Keratinocyte (primary cell): ENCODE data around the gene ICE2. TPM values are rescaled to one million over a fixed set of nuclear protein-coding genes. Genes with fewer than 3 reads are reported as not detected.

Source experiments
- DNase-seq: peaks from one replicate; pipeline ENCODE4 v3.0.0-alpha.2; 2011; ENCODE audit warnings: low read depth, missing footprints, low spot score
- FAIRE-seq: peaks from 2 replicates; lab custom pipeline; 2011; peaks lifted over from hg19 to GRCh38; lab: Jason Lieb, UNC
- H2AFZ ChIP-seq: 2 replicates; pipeline ENCODE4 v1.6.0; 2012; ENCODE audit warnings: low read length, control low read depth, inconsistent platforms; ENCODE audit not compliant: control insufficient read depth
- H3K27ac ChIP-seq: 2 replicates; pipeline ENCODE4 v1.5.1; 2011; ENCODE audit warnings: low read length; ENCODE audit not compliant: control insufficient read depth, insufficient read depth
- H3K27me3 ChIP-seq: 3 replicates; pipeline ENCODE4 v1.6.0; 2011; ENCODE audit warnings: low read length; ENCODE audit not compliant: control insufficient read depth, insufficient read depth; ENCODE audit errors: extremely low read depth
- H3K36me3 ChIP-seq, 2 experiments: 2 replicates in 1 of 2; 3 replicates in 1 of 2; pipeline ENCODE4 v1.5.1; 2011; ENCODE audit warnings: low read length in 2 of 2, mild to moderate bottlenecking in 1 of 2; ENCODE audit not compliant: control insufficient read depth in 2 of 2, insufficient read depth in 2 of 2; ENCODE audit errors: extremely low read depth in 1 of 2
- H3K4me1 ChIP-seq: 3 replicates; pipeline ENCODE4 v1.5.1; 2011; ENCODE audit warnings: low read length; ENCODE audit not compliant: control insufficient read depth, insufficient read depth; ENCODE audit errors: extremely low read depth
- H3K4me2 ChIP-seq: 3 replicates; pipeline ENCODE4 v1.6.0; 2011; ENCODE audit warnings: low read depth, low read length; ENCODE audit not compliant: control insufficient read depth, insufficient read depth; ENCODE audit errors: extremely low read depth
- H3K4me3 ChIP-seq, 3 experiments: fragments of 200-600 bp in 1 of 3; sonication (generic) in 1 of 3; 2 replicates in 2 of 3; 3 replicates in 1 of 3; pipeline ENCODE4 v1.5.1; 2011 to 2016; ENCODE audit warnings: low read length in 3 of 3, mild to moderate bottlenecking in 3 of 3, control low read depth in 2 of 3, inconsistent platforms in 1 of 3, low read depth in 1 of 3, mixed read lengths in 1 of 3, mixed run types in 1 of 3, moderate library complexity in 1 of 3; ENCODE audit not compliant: control insufficient read depth in 2 of 3, insufficient read depth in 2 of 3; ENCODE audit errors: extremely low read depth in 1 of 3
- H3K79me2 ChIP-seq: 2 replicates; pipeline ENCODE4 v1.6.0; 2012; ENCODE audit warnings: low read length; ENCODE audit not compliant: control insufficient read depth, insufficient read depth
- H3K9ac ChIP-seq: 3 replicates; pipeline ENCODE4 v1.6.0; 2011; ENCODE audit warnings: low read length; ENCODE audit not compliant: control insufficient read depth, insufficient read depth; ENCODE audit errors: extremely low read depth
- H3K9me1 ChIP-seq: 3 replicates; pipeline ENCODE4 v1.6.0; 2011; ENCODE audit warnings: low read length; ENCODE audit not compliant: control insufficient read depth, insufficient read depth; ENCODE audit errors: extremely low read depth
- H3K9me3 ChIP-seq: 2 replicates; pipeline ENCODE4 v1.5.1; 2012; ENCODE audit warnings: low read depth, low read length; ENCODE audit not compliant: control insufficient read depth
- H4K20me1 ChIP-seq: 3 replicates; pipeline ENCODE4 v1.6.0; 2011; ENCODE audit warnings: low read length; ENCODE audit not compliant: control insufficient read depth, insufficient read depth; ENCODE audit errors: extremely low read depth
- CTCF ChIP-seq, 3 experiments: IDR thresholded peaks in 1 of 3; conservative IDR thresholded peaks in 1 of 3; optimal IDR thresholded peaks in 1 of 3; 2 replicates in 2 of 3; 3 replicates in 1 of 3; pipeline versions ENCODE3 to v1.5.1; 2011; ENCODE audit warnings: low read length in 3 of 3, mild to moderate bottlenecking in 3 of 3, moderate library complexity in 2 of 3, control low read depth in 1 of 3, inconsistent platforms in 1 of 3; ENCODE audit not compliant: insufficient read depth in 2 of 3; ENCODE audit errors: extremely low read depth in 1 of 3
- EZH2 ChIP-seq: IDR thresholded peaks from one replicate; pipeline ENCODE4 v1.6.1; 2012; ENCODE audit warnings: inconsistent platforms, mild to moderate bottlenecking, low read length, moderate library complexity
- dilution Hi-C: fragments of 300-500 bp; cut with MboI; formaldehyde crosslinking; loops from one replicate; pipeline ENCODE4 v1.7.0; 2020; ENCODE audit warnings: low sequenced_read_pairs; ENCODE audit not compliant: extremely low pct_ligation_motif_present
- polyA plus RNA-seq, 5 experiments: library from polyadenylated mRNA; depleted of rRNA in 3 of 5; stranded (reverse) in 3 of 5; stranded (forward) in 1 of 5; unstranded in 1 of 5; fragments of >200 nt; gene quantifications; 1 replicate in 1 of 5; 2 replicates in 3 of 5; 3 replicates in 1 of 5; pipeline versions ENCODE4 v1.2.1 to v1.2.3, GENCODE V29; 2011 to 2012; ENCODE audit warnings: missing spikeins in 2 of 5, low read depth in 1 of 5, low replicate concordance in 1 of 5

Gene ICE2
- polyA plus RNA-seq, 1 donor (not counting 4 experiments of a cell fraction or from before 2014, with no cell fraction given), result 34.1 TPM

GRCh38 chr15:60473135-60473534 lies 5.8 kb downstream of the ICE2 start:
- Histone ChIP-seq H3K79me2 (peaks cover 48% of the 10 kb centered on the region), H3K9ac (no peak overlapping the region), H3K4me1 (peaks cover 25% of the 10 kb centered on the region), H3K27me3 (no peaks in the 10 kb centered on the region), H3K36me3 (peaks cover 2 to 8% of the 10 kb centered on the region in 2 experiments), H3K9me3 (no peaks in the 10 kb centered on the region), H3K4me3 (no peak overlapping the region), H2AFZ (no peak overlapping the region), H3K4me2 (no peak overlapping the region), H3K9me1 (no peaks in the 10 kb centered on the region), H4K20me1 (no peaks in the 10 kb centered on the region), H3K27ac (no peak overlapping the region)
- TF ChIP-seq EZH2, result no peak
- dilution Hi-C loops, result no loop called here
- DNase-seq (no peak), FAIRE-seq (no peak)

GRCh38 chr15:60471314-60471713 lies 7.6 kb downstream of the ICE2 start:
- no peaks in the 10 kb centered on the region for H3K9me1 ChIP-seq
- H3K36me3 ChIP-seq, result peaks cover 2 to 3% of the 10 kb centered on the region in 2 experiments
- FAIRE-seq, result no peak
- peaks cover 9% of the 10 kb centered on the region for H3K4me1 ChIP-seq
- no peak overlapping the region for H3K4me2 ChIP-seq
- TF ChIP-seq EZH2, result no peak
- TF ChIP-seq CTCF (optimal IDR thresholded peaks at IDR 0.05 in 1 of 3, IDR thresholded peaks at IDR 0.05 in 1 of 3, conservative IDR thresholded peaks at IDR 0.05 in 1 of 3; ENCODE audit: extremely low read depth in 1 of 3, insufficient read depth in 2 of 3, low read length in 3 of 3), result no peak
- no peaks in the 10 kb centered on the region for H3K9me3 ChIP-seq
- H3K27me3 ChIP-seq, result no peaks in the 10 kb centered on the region
- no peak overlapping the region for H3K4me3 ChIP-seq
- dilution Hi-C loops, result no loop called here
- no peak overlapping the region for H3K27ac ChIP-seq
- H3K79me2 ChIP-seq, result peaks cover 30% of the 10 kb centered on the region
- H4K20me1 ChIP-seq, result no peaks in the 10 kb centered on the region
- H2AFZ ChIP-seq, result no peak overlapping the region
- no peak overlapping the region for H3K9ac ChIP-seq
- no peak for DNase-seq
